Nephron progenitor cell (in vitro differentiated cells): ENCODE data around the gene MYH9.

Source experiments
- DNase-seq: peaks from one replicate; pipeline ENCODE4 v3.0.0; 2021
- H3K27ac Mint-ChIP-seq: 2 replicates; pipeline ENCODE4 v1.8.0; 2021; ENCODE audit warnings: mild to moderate bottlenecking, moderate library complexity, mixed read lengths
- H3K27me3 Mint-ChIP-seq: 2 replicates; pipeline ENCODE4 v1.8.0; 2021; ENCODE audit warnings: mild to moderate bottlenecking, low read depth, mixed read lengths; ENCODE audit not compliant: poor library complexity
- H3K36me3 Mint-ChIP-seq: 2 replicates; pipeline ENCODE4 v1.8.0; 2021; ENCODE audit warnings: low read depth, mixed read lengths
- H3K4me1 Mint-ChIP-seq: 2 replicates; pipeline ENCODE4 v1.8.0; 2021; ENCODE audit warnings: mixed read lengths
- H3K4me3 Mint-ChIP-seq: 2 replicates; pipeline ENCODE4 v1.8.0; 2021; ENCODE audit warnings: mild to moderate bottlenecking, moderate library complexity, mixed read lengths
- H3K9me3 Mint-ChIP-seq: 2 replicates; pipeline ENCODE4 v1.8.0; 2021; ENCODE audit warnings: mild to moderate bottlenecking, moderate library complexity, mixed read lengths
- TF ChIP-seq, protein P1 (sequence below): fragments of 200-600 bp; sonication (generic); IDR thresholded peaks from 2 replicates; pipeline ENCODE4 v1.5.0; 2021; ENCODE audit warnings: antibody characterized with exemption

MYH9 gene

DNA sequence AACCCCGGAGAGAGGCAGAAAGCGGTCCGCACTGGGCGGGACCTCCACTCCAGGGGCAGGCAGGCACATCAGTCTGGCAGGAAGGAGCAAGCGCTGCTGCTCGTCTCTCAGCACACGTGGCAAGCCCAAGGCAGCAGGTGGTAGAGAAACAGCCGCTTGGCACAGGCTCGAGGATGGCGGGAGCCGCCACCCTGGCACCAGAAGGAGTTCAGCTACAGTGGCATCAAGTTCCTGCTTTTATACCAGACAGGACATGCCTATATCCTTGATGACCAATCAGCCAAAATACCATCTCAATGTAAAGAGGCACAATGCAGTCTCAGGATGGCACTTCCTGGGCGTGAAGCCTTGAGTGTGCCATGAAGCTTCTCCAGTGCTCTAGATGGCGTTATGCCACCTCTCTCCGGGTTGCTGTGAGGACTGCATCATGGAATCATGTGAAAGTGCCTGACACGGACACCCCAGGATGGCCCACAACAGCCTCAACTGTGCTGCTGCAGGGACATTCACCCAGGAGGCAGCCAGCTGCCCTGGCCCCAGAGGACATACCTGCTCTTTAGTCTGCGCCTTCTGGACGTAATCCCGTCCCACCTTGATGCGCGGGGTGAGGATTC lies 70.0 kb downstream of the MYH9 start:
- H3K36me3 Mint-ChIP-seq = peaks cover 64% of the 10 kb centered on the region
- no peak overlapping the region for H3K27ac Mint-ChIP-seq
- no peak for DNase-seq
- H3K4me1 Mint-ChIP-seq = no peaks in the 10 kb centered on the region
- no peak overlapping the region for H3K4me3 Mint-ChIP-seq
- TF ChIP-seq, protein P1, sequence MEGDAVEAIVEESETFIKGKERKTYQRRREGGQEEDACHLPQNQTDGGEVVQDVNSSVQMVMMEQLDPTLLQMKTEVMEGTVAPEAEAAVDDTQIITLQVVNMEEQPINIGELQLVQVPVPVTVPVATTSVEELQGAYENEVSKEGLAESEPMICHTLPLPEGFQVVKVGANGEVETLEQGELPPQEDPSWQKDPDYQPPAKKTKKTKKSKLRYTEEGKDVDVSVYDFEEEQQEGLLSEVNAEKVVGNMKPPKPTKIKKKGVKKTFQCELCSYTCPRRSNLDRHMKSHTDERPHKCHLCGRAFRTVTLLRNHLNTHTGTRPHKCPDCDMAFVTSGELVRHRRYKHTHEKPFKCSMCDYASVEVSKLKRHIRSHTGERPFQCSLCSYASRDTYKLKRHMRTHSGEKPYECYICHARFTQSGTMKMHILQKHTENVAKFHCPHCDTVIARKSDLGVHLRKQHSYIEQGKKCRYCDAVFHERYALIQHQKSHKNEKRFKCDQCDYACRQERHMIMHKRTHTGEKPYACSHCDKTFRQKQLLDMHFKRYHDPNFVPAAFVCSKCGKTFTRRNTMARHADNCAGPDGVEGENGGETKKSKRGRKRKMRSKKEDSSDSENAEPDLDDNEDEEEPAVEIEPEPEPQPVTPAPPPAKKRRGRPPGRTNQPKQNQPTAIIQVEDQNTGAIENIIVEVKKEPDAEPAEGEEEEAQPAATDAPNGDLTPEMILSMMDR = no peak
- no peaks in the 10 kb centered on the region for H3K27me3 Mint-ChIP-seq
- H3K9me3 Mint-ChIP-seq = no peaks in the 10 kb centered on the region

DNA sequence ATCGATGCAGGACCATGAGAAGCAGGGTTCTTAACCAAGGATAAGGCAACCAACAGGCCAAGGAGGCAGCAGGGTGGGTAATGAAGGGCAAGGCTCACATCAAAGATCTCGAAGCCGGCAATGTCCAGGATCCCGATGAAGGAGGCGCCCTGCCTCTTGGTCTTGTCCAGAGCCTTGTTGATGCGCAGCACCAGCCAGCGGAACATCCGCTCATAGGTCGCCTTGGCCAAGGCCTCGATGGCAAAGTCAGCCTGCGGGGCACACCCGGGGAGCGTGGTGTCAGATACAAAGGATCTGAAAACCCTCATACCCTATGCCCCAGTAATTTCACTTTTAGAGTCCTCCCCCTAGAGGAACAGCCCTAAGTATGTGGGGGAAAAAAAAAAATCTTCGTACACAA lies 71.3 kb downstream of the MYH9 start:
- H3K27ac Mint-ChIP-seq = peak overlapping the region; percentile 58
- H3K4me1 Mint-ChIP-seq = no peaks in the 10 kb centered on the region
- H3K4me3 Mint-ChIP-seq = no peak overlapping the region

DNA sequence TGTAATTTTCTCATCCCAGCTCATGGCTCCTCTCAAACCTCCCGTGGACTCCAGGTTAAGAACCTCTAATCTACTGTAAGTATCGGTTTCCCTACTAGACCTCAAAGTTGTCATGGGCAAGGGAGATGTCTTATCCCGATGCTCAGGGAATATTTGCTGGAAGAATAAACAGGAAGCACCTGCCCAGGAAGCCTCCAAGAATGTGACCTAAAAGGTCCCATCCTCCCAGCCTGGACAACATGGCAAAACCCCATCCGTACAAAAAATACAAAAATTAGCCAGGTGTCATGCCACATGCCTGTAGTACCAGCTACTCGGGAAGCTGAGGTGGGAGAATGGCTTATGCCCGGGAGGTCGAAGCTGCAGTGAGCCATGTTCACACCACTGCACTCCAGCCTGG lies 72.4 kb downstream of the MYH9 start:
- Mint-ChIP-seq H3K9me3 (no peaks in the 10 kb centered on the region), H3K36me3 (peaks cover 61% of the 10 kb centered on the region), H3K27ac (peak overlapping the region; percentile 66), H3K4me1 (no peaks in the 10 kb centered on the region), H3K27me3 (no peaks in the 10 kb centered on the region), H3K4me3 (no peak overlapping the region)
- TF ChIP-seq, protein P1 = no peak
- no peak for DNase-seq

More for the DNA sequence above, 71.3 kb downstream of the MYH9 start:
- TF ChIP-seq, protein P1 = no peak
- Mint-ChIP-seq H3K36me3 (peaks cover 67% of the 10 kb centered on the region), H3K9me3 (no peaks in the 10 kb centered on the region), H3K27me3 (no peaks in the 10 kb centered on the region)
- no peak for DNase-seq

DNA sequence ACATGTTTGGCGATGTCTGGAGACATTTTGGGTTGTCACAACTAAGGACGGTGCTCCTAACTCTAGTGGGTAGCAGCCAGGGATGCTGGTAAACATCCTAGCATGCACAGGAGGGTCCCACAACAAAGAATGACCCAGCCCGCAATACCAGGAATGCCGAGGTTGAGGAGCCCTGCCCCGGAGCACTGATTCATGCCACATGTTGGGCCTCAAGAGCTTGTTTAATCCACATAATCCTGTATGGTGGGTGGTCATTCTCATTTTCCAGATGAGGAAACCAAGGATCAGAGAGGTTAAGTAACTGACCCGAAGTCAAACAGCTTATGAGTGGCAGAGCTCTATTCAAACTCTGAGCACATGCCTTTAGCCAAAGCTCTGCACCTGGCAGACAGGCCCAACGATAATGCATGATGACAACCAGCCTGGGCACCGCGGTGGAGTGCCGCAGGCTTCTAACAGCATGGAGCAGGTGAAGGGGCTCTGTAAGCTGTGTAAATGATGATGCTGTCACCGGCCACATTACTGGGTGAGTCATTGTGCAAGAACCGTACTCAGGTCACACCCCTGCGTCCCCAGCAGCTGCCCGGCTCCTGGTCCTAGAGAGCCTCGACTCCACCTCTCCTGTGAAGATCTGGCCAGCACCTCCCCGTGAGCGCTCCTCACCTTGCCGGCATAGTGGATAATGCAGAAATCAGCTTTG lies 76.2 kb downstream of the MYH9 start:
- H3K4me3 Mint-ChIP-seq = no peak overlapping the region
- no peaks in the 10 kb centered on the region for H3K27me3 Mint-ChIP-seq
- no peaks in the 10 kb centered on the region for H3K9me3 Mint-ChIP-seq
- no peaks in the 10 kb centered on the region for H3K4me1 Mint-ChIP-seq
- peaks cover 48% of the 10 kb centered on the region for H3K36me3 Mint-ChIP-seq
- no peak for DNase-seq
- TF ChIP-seq, protein P1 = no peak
- no peak overlapping the region for H3K27ac Mint-ChIP-seq

DNA sequence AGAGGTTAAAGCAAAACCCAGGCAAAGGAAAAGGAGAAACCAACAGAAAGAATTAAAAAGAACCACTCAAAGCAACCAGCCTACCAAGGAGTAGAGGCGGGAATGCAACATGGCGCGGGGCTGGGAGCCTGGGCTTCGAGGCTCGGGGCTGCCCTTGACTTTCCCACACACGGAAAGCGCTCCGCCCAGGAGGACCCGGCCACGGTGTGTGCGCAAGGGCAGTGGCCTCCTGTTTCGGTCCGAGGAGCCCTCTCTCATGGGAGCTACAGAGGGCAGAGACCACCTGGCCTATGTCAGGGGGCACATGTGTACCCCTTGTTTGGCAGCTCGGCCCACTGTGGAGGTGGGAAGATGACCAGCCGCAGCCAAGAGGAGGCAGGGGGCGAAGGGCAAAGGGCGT lies 78.9 kb downstream of the MYH9 start:
- Mint-ChIP-seq H3K4me3 (no peak overlapping the region), H3K4me1 (no peaks in the 10 kb centered on the region), H3K27me3 (no peaks in the 10 kb centered on the region), H3K27ac (no peak overlapping the region), H3K36me3 (peaks cover 47% of the 10 kb centered on the region), H3K9me3 (no peaks in the 10 kb centered on the region)
- TF ChIP-seq, protein P1 = no peak
- DNase-seq = no peak

DNA sequence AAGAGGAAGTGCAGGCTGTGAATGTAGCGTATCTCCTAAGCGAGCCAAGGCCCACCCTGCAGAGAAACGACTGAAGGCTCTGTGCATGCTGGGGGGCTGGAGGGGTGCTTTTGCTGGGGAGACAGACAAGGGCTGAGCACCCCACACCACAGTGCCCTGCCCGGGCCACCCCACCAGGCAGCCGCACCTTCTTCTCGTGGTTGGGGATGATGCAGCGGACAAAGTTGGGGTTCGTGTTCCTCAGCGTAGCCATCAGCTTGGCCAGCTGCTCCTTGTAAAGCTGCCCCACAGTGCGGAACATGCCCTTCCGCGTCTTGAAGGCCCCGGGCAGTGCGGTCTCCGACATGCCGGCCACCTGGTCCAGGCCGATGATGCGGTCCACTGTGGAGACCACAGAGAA lies 81.5 kb downstream of the MYH9 start:
- Mint-ChIP-seq H3K27me3 (no peaks in the 10 kb centered on the region), H3K9me3 (no peaks in the 10 kb centered on the region), H3K4me1 (no peaks in the 10 kb centered on the region), H3K4me3 (no peak overlapping the region), H3K27ac (no peak overlapping the region), H3K36me3 (peaks cover 52% of the 10 kb centered on the region)
- no peak for DNase-seq
- TF ChIP-seq, protein P1 = no peak
